Pancreas (tissue), 10 donors: Measurements from ENCODE around the gene ZNF662. TPM values are rescaled to one million over a fixed set of nuclear protein-coding genes. Genes with fewer than 3 reads are reported as not detected.

Experiments
- ATAC-seq, 4 donors: fragments of 200-7000 bp; cut with Tn5 transposase; one replicate each; pipeline versions ENCODE4 v1.8.0 to v1.9.1; 2020; ENCODE audit warnings: mild to moderate bottlenecking in 4 of 4, moderate library complexity in 4 of 4
- DNase-seq, 6 donors: peaks; one replicate each; pipeline ENCODE4 v3.0.0-alpha.2; 2020
- FAIRE-seq: peaks from 2 replicates; lab custom pipeline; 2012; peaks lifted over from hg19 to GRCh38; lab: Jason Lieb, UNC
- H3K27ac ChIP-seq, 4 donors: fragments of 200-600 bp; sonication (generic); 1 replicate in 3 of 4; 2 replicates in 1 of 4; pipeline versions ENCODE4 v1.5.0 to v1.8.0; 2020
- H3K27me3 ChIP-seq, 4 donors: fragments of 200-600 bp; one replicate each; pipeline ENCODE4 v1.8.0; 2021
- H3K36me3 ChIP-seq, 3 donors: fragments of 200-600 bp; sonication (generic) in 1 of 3; one replicate each; pipeline versions ENCODE4 v1.5.0 to v1.8.0; 2020 to 2021
- H3K4me1 ChIP-seq, 3 donors: fragments of 200-600 bp; one replicate each; pipeline ENCODE4 v1.8.0; 2021
- H3K4me3 ChIP-seq, 4 donors: fragments of 200-600 bp; sonication (generic) in 2 of 4; one replicate each; pipeline versions ENCODE4 v1.5.0 to v1.8.0; 2020 to 2021
- H3K9me3 ChIP-seq, 4 donors: fragments of 200-600 bp; one replicate each; pipeline ENCODE4 v1.8.0; 2021
- WGBS, 2 donors: extraction: QIAGEN DNeasy Blood & Tissue Kit; methylation state at CpG; one replicate each; pipeline ENCODE4 v1.1.7; 2013; 5-methylcytosine and 5-hydroxymethylcytosine counted together
- intact Hi-C, 3 donors: fragments of 100-400 bp; cut with DNase I; formaldehyde crosslinking; loops; one replicate each; pipeline versions ENCODE4 v1.11.1 to v1.14.2; 2022
- polyA plus RNA-seq, 2 donors: library from polyadenylated mRNA; stranded (reverse); fragments of 200-250 nt; gene quantifications; one replicate each; pipeline ENCODE4 v1.2.3, GENCODE V29; 2013
- total RNA-seq, 6 donors: library from RNA; stranded (reverse); fragmentation: NEBNext Ultra II Directional in 4 of 6; extraction: Animal tissue kit (Norgen Biotek cat#: 25700) in 4 of 6; gene quantifications; one replicate each; pipeline versions ENCODE4 v1.2.1 to v1.2.4, GENCODE V29; 2021 to 2023
- TF ChIP-seq, protein P1 (sequence below), 4 donors: fragments of 200-600 bp; sonication (generic) in 3 of 4; IDR thresholded peaks; one replicate each; pipeline versions ENCODE4 v1.5.0 to v1.8.0; 2021; ENCODE audit warnings: antibody characterized with exemption in 4 of 4
- donor health status: healthy with polysubstance abuse.
- donor health status: DM: no; HTN: no; CAD: no; lungs with moderate emphysema.
- donor health status: DM: no; HTN: no; CAD: no.
- donor health status: control.
- donor health status: control.
- donor health status: Bipolar disorder and iron deficiency.
- donor health status: DM: yes; HTN: yes; CAD: no.
- donor health status: DM: no; HTN: no; CAD: no.
- donor health status: DM: no; HTN: no; CAD: no.
- donor health status: DM: yes; HTN: yes; CAD: no.

ZNF662 gene
- total and polyA plus RNA-seq, 8 donors: 5.4 to 10.3 (median 8.4) TPM

DNA sequence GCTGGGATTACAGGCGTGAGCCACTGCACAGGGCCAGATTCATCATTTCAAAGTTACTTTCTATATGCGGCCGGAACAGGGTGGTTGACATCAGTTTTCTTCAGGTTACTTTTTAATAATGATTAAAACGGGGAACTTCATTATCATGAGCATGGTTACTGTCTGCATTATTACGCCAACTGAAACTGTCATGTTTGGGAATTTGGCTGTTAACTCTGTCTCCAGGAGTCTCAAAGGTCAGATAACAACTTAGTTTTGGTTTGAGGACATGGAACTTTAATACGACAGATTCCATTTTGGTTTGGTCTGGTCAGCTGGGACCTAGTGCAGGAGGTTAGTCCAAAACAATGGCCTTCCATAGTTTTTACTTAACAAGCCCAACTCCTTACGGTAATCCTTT lies 38.8 kb upstream of the ZNF662 start:
- no peaks in the 10 kb centered on the region for H3K27me3 ChIP-seq
- no peaks in the 10 kb centered on the region for H3K9me3 ChIP-seq
- intact Hi-C loops: no loop called here
- FAIRE-seq: no peak
- no peak for ATAC-seq
- no peak overlapping the region for H3K4me3 ChIP-seq
- DNase-seq: no peak
- H3K27ac ChIP-seq: no peak overlapping the region
- 85 to 90% methylated on average over 7 of the region's 7 CpGs for WGBS, 2 donors
- TF ChIP-seq, protein P1, sequence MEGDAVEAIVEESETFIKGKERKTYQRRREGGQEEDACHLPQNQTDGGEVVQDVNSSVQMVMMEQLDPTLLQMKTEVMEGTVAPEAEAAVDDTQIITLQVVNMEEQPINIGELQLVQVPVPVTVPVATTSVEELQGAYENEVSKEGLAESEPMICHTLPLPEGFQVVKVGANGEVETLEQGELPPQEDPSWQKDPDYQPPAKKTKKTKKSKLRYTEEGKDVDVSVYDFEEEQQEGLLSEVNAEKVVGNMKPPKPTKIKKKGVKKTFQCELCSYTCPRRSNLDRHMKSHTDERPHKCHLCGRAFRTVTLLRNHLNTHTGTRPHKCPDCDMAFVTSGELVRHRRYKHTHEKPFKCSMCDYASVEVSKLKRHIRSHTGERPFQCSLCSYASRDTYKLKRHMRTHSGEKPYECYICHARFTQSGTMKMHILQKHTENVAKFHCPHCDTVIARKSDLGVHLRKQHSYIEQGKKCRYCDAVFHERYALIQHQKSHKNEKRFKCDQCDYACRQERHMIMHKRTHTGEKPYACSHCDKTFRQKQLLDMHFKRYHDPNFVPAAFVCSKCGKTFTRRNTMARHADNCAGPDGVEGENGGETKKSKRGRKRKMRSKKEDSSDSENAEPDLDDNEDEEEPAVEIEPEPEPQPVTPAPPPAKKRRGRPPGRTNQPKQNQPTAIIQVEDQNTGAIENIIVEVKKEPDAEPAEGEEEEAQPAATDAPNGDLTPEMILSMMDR (IDR thresholded peaks at IDR 0.05): no peak
- H3K36me3 ChIP-seq: no peaks in the 10 kb centered on the region
- H3K4me1 ChIP-seq: peaks cover 0 to 3% (median 0%) of the 10 kb centered on the region in 3 donors

DNA sequence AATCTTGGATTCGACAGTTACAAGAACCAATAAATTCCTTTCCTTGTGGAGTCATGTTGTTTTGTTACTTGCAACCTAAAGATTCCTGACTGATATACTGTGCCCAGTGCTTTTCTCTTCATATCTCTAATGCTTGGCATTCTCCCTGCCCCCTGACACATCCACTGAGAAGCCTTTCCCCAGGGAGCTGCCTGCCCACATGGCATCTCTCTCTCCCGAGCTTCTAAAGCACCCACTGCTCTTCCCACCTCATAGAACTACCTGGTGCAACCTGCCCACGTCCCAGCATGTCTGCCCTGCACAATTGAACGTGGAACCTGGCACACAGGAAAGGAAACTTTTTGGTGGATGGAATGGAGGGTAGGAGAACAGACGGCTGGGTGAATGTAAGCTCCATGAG lies 37.1 kb upstream of the ZNF662 start:
- no peaks in the 10 kb centered on the region for H3K27me3 ChIP-seq
- ATAC-seq (no peak), FAIRE-seq (no peak), DNase-seq (no peak)
- no peaks in the 10 kb centered on the region for H3K36me3 ChIP-seq
- H3K4me1 ChIP-seq: peaks cover 0 to 3% (median 0%) of the 10 kb centered on the region in 3 donors
- TF ChIP-seq, protein P1 (IDR thresholded peaks at IDR 0.05): no peak
- H3K27ac ChIP-seq: no peak overlapping the region
- H3K9me3 ChIP-seq: no peaks in the 10 kb centered on the region
- WGBS, 2 donors: 60 to 73% methylated on average over 5 of the region's 5 CpGs
- H3K4me3 ChIP-seq: no peak overlapping the region
- intact Hi-C loops: no loop called here

DNA sequence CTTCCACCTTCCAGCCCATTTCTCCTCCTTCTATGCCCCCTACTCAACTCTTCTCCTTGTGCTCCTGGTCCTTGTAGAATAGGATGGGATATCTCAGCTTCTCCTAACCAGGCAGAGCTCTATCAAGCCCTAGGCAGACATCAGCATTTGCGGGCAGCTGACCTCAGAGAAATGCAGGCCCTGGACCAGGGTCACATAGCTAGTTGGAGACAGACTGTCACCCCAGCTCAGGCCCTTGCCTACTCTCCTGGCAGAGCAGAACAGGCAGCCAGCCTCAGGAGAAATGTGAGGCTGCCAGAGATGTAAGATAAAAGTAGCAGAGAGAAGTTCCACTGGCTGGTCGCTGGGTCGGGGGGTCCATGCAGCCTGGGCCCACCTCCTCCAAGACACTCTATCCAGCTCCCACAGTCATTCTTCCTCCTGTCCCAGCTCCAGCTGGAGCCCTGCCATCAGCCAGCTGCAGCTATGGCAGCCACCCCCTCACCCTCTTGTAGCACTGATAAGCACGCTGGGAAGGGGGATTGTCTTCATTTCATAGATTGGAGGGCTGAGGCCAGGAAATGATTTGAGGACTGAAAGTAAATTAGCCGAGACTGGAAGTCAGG lies 34.2 kb upstream of the ZNF662 start:
- DNase-seq (peak in 5 of 6 donors; percentile 10 to 73 (median 44)), ATAC-seq (peak in 3 of 4 donors; percentile 51 to 69 (median 68)), FAIRE-seq (no peak)
- no peak overlapping the region for H3K27ac ChIP-seq
- 25 to 26% methylated on average over 5 of the region's 5 CpGs for WGBS, 2 donors
- TF ChIP-seq, protein P1 (IDR thresholded peaks at IDR 0.05): no peak
- H3K9me3 ChIP-seq: no peaks in the 10 kb centered on the region
- H3K36me3 ChIP-seq: no peaks in the 10 kb centered on the region
- intact Hi-C loops: no loop called here
- H3K27me3 ChIP-seq: no peaks in the 10 kb centered on the region
- H3K4me1 ChIP-seq: peaks cover 0 to 3% (median 0%) of the 10 kb centered on the region in 3 donors
- H3K4me3 ChIP-seq: no peak overlapping the region

DNA sequence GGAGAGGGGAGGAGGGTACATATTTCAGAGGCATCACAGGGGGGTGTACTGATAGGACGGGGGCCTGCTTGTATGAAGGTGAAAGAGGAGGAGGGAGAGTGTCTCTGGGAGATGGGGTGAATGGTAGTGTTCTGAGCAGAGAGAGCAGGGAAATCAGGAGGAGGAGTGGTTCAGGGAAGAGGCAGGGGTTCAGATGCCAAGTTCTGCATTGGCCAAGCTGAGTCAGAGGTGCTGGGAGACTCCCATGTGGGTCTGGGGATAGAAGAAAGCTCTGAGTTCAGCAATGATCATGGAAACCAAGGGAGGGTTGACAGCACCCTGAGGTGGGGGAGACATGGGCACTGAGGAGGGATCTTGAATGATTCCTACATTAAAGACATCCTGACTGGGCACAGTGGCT lies 33.2 kb upstream of the ZNF662 start:
- Histone ChIP-seq H3K36me3 (no peaks in the 10 kb centered on the region), H3K4me3 (no peak overlapping the region), H3K27me3 (no peaks in the 10 kb centered on the region), H3K9me3 (no peaks in the 10 kb centered on the region), H3K27ac (no peak overlapping the region), H3K4me1 (peaks cover 0 to 3% (median 0%) of the 10 kb centered on the region in 3 donors)
- TF ChIP-seq, protein P1 (IDR thresholded peaks at IDR 0.05): no peak
- intact Hi-C loops: no loop called here
- peak in 1 of 4 donors; percentile 29 for ATAC-seq
- FAIRE-seq: no peak
- DNase-seq: no peak
- WGBS, 2 donors: 93 to 100% methylated on average over 1 of the region's 1 CpG

DNA sequence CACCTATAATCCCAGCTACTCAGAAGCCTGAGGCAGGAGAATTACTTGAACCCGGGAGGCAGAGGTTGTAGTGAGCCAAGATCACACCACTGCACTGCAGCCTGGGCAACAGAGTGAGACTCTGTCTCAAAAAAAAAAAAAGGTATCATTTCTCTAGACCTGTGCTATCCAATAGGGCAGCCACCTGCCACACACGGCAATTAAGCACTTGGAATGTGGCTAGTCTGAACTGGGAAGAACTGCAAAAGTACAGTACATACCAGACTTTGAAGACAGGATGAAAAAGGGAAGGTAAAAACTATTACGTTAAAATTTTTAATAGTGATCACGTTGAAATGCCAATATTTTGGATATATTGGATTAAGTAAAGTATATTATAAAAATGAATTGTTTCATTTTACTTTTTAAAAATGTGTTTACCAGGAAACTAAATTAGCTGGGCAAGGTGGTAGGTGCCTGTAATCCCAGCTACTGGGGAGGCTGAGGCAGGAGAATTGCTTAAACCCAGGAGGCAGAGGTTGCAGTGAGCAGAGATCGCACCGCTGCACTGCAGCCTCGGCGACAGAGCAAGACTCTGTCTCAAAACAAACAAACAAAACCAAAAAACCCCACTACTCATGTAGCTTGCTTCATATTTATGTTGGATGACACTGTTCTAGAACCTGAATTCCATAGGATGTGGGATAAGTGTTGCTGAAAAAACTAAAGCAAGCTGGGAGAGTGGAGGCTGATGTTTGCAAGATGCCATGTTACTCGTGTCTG lies 32.5 kb upstream of the ZNF662 start:
- WGBS, 2 donors: 75 to 79% methylated on average over 9 of the region's 9 CpGs
- DNase-seq (no peak), FAIRE-seq (no peak), ATAC-seq (no peak)
- H3K27ac ChIP-seq: no peak overlapping the region
- peaks cover 0 to 3% (median 0%) of the 10 kb centered on the region in 3 donors for H3K4me1 ChIP-seq
- H3K9me3 ChIP-seq: no peaks in the 10 kb centered on the region
- no peaks in the 10 kb centered on the region for H3K36me3 ChIP-seq
- TF ChIP-seq, protein P1 (IDR thresholded peaks at IDR 0.05): no peak
- intact Hi-C loops: no loop called here
- no peak overlapping the region for H3K4me3 ChIP-seq
- no peaks in the 10 kb centered on the region for H3K27me3 ChIP-seq
